ENCODE data around the gene CELF6. TPM values are rescaled to one million over a fixed set of nuclear protein-coding genes. Genes with fewer than 3 reads are reported as not detected.
"Not testable (repeated sequence)": the region's sequence is repeated elsewhere in the genome, so short reads cannot be mapped to it uniquely, and the experiment has no call there.

CELF6 gene
- total and polyA plus RNA-seq, 2 donors from 2014 or later, result 3.5 to 3.8 TPM

DNA sequence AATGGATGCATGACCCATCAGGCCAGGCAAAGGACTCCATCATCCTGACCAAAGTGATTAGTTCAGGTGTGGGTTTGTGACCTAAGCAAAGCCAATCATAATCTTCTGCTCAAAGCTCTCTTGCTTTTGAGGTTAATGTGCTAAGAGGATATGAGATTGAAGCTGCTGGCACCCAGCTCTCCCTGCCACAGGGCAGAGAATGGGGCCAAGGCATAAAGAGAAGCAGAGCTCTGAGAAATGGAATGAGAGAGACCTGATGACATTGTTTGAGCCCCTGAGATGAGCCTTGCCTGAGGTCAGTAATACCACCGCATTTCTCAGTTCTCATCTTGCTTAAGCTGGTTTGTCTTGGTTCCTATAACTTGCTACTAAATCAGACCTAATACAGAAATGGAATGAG is 41.2 kb downstream of the CELF6 start:
- no peak overlapping the region for H3K27ac ChIP-seq (ENCODE audit: low read depth in 2 of 2, low read length in 2 of 2)
- H3K9me3 ChIP-seq (ENCODE audit: control insufficient read depth in 2 of 3, insufficient read depth in 1 of 3, low read length in 3 of 3), result no peaks in the 10 kb centered on the region
- FAIRE-seq, result no peak
- DNase-seq, result no peak
- TF ChIP-seq CTCF (IDR thresholded peaks at IDR 0.05; ENCODE audit: borderline replicate concordance, extremely low read depth, insufficient read depth), result no peak
- H3K36me3 ChIP-seq (ENCODE audit: control insufficient read depth in 2 of 3, insufficient read depth in 3 of 3, low read length in 3 of 3), result no peaks in the 10 kb centered on the region
- peaks cover 0 to 16% (median 10%) of the 10 kb centered on the region in 3 donors for H3K4me1 ChIP-seq (ENCODE audit: control insufficient read depth in 2 of 3, insufficient read depth in 2 of 3, low read depth in 1 of 3, low read length in 3 of 3)
- H3K9ac ChIP-seq (ENCODE audit: low read length in 3 of 3), result no peak overlapping the region
- intact Hi-C loops (cut with DNase I), result no loop called here
- no peak overlapping the region for H3K4me3 ChIP-seq (ENCODE audit: low read length in 3 of 3)
- no peaks in the 10 kb centered on the region for H3K27me3 ChIP-seq (ENCODE audit: control insufficient read depth, insufficient read depth, low read length)

DNA sequence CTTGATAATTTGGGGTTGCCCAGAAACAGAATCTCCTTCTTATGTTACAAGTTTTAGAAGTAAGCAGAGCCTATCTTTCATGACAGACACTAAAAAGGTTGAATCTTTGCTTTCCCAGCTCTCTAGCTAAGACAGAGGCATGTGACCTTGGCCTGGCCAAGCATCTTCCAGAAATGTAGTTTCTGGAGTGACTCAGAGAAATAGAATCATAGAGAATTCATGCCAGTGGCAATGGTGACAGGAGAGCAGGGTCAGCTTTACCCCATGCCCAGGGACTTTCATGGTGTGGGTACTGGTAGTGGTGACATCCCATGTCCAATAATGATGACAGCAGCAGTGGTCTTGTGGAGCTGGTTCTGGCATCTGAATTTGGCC is 43.6 kb downstream of the CELF6 start:
- intact Hi-C loops (cut with DNase I), result no loop called here
- no peak for FAIRE-seq

DNA sequence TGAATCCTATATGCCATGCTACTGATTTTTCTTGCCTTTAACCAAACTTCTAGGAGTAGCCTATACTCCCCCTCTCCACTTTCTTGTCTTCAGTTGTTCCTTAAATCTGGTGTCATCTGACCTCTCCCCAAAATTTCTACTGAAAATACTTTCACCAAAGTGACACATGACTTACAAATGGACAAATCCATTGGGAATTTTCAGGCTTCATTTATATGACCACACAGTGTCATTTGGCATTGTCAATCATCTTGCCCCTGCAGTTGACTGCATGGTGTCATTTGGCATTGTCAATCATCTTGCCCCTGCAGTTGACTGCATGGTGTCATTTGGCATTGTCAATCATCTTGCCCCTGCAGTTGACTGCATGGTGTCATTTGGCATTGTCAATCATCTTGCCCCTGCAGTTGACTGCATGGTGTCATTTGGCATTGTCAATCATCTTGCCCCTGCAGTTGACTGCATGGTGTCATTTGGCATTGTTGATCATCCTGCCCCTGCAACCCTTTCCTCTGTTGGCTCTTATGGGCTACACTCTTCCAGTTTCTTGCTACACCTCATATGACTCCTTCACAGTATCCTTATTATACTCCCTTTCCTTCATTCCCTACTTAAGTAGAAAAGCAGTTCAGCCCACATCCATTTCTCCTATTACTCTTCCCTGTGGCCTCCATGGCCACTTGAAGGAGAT is 44.2 kb downstream of the CELF6 start:
- DNase-seq; FAIRE-seq; H3K9ac ChIP-seq (ENCODE audit: low read length in 3 of 3); H3K27me3 ChIP-seq (ENCODE audit: control insufficient read depth, insufficient read depth, low read length); H3K27ac ChIP-seq (ENCODE audit: low read depth in 2 of 2, low read length in 2 of 2); H3K36me3 ChIP-seq (ENCODE audit: control insufficient read depth in 2 of 3, insufficient read depth in 3 of 3, low read length in 3 of 3); H3K4me3 ChIP-seq (ENCODE audit: low read length in 3 of 3); intact Hi-C loops (cut with DNase I); H3K9me3 ChIP-seq (ENCODE audit: control insufficient read depth in 2 of 3, insufficient read depth in 1 of 3, low read length in 3 of 3): not testable (repeated sequence)
- peaks cover 3 to 14% (median 6%) of the 10 kb centered on the region in 3 donors for H3K4me1 ChIP-seq (ENCODE audit: control insufficient read depth in 2 of 3, insufficient read depth in 2 of 3, low read depth in 1 of 3, low read length in 3 of 3)

More for the DNA sequence above, 43.6 kb downstream of the CELF6 start:
- H3K27ac ChIP-seq (ENCODE audit: low read depth in 2 of 2, low read length in 2 of 2), result no peak overlapping the region
- no peak for DNase-seq
- H3K36me3 ChIP-seq (ENCODE audit: control insufficient read depth in 2 of 3, insufficient read depth in 3 of 3, low read length in 3 of 3), result no peaks in the 10 kb centered on the region
- H3K4me3 ChIP-seq (ENCODE audit: low read length in 3 of 3), result no peak overlapping the region
- no peaks in the 10 kb centered on the region for H3K9me3 ChIP-seq (ENCODE audit: control insufficient read depth in 2 of 3, insufficient read depth in 1 of 3, low read length in 3 of 3)
- TF ChIP-seq CTCF (IDR thresholded peaks at IDR 0.05; ENCODE audit: borderline replicate concordance, extremely low read depth, insufficient read depth), result no peak
- no peak overlapping the region for H3K9ac ChIP-seq (ENCODE audit: low read length in 3 of 3)
- peaks cover 3 to 17% (median 10%) of the 10 kb centered on the region in 3 donors for H3K4me1 ChIP-seq (ENCODE audit: control insufficient read depth in 2 of 3, insufficient read depth in 2 of 3, low read depth in 1 of 3, low read length in 3 of 3)
- H3K27me3 ChIP-seq (ENCODE audit: control insufficient read depth, insufficient read depth, low read length), result no peaks in the 10 kb centered on the region

DNA sequence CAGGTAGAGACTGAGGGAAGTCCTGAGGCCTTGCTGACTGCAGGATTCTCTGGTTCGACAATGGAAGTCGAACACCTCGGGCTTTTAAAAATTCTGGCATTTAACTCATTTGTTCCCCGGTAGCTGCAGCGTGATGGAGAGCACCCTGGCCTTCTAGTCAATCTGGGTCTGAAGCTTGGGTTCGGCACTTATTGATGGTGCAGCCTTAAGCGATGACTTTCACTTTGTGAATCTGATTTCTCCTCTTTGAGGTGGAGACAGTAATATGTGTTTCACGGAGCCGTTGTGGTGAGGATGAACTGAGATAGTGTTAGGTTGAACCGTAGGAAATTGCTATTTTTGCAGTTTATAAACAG is 47.0 kb downstream of the CELF6 start:
- H3K4me1 ChIP-seq (ENCODE audit: control insufficient read depth in 2 of 3, insufficient read depth in 2 of 3, low read depth in 1 of 3, low read length in 3 of 3), result peaks cover 0 to 11% (median 3%) of the 10 kb centered on the region in 3 donors
- H3K9me3 ChIP-seq (ENCODE audit: control insufficient read depth in 2 of 3, insufficient read depth in 1 of 3, low read length in 3 of 3), result no peaks in the 10 kb centered on the region
- peak overlapping the region in 2 of 3 donors; percentile 28 to 63 for H3K9ac ChIP-seq (ENCODE audit: low read length in 3 of 3)
- TF ChIP-seq CTCF (IDR thresholded peaks at IDR 0.05; ENCODE audit: borderline replicate concordance, extremely low read depth, insufficient read depth), result no peak
- H3K4me3 ChIP-seq (ENCODE audit: low read length in 3 of 3), result peak overlapping the region; percentile 43 to 58 (median 56)
- peak overlapping the region in 1 of 2 donors; percentile 76 for H3K27ac ChIP-seq (ENCODE audit: low read depth in 2 of 2, low read length in 2 of 2)
- H3K36me3 ChIP-seq (ENCODE audit: control insufficient read depth in 2 of 3, insufficient read depth in 3 of 3, low read length in 3 of 3), result peaks cover 1 to 6% (median 2%) of the 10 kb centered on the region in 3 donors
- intact Hi-C loops (cut with DNase I), result no loop called here
- DNase-seq, result no peak
- no peaks in the 10 kb centered on the region for H3K27me3 ChIP-seq (ENCODE audit: control insufficient read depth, insufficient read depth, low read length)
- FAIRE-seq, result no peak
